Stimulated activated CD4-positive, alpha-beta T cell treated with anti-CD3 and anti-CD28 coated beads, Interleukin-1b, Interleukin-23, amount 100 ng/mL, for 1 hour (primary cell): ENCODE measurements around the gene GHDC.
A peak's percentile ranks its signal among the peaks of the same experiment; 100 is the strongest.
"Not testable (repeated sequence)": the region's sequence is repeated elsewhere in the genome, so short reads cannot be mapped to it uniquely, and the experiment has no call there.

Experiments
- DNase-seq, 2 donors: peaks; one replicate each; pipeline ENCODE4 v3.0.0-alpha.2; 2020; ENCODE audit warnings: low read depth in 2 of 2

The GHDC gene

GRCh38 chr17:42193969-42194899 is at the start of gene GHDC:
GHDC (minus strand) TSS chr17:42194494; CDS start chr17:42193581, 913 bp downstream.
- DNase-seq: peak; percentile 53 to 56

- DNase-seq: no peak
These were observed 49.2 kb upstream of the GHDC start for GRCh38 chr17:42243493-42243982.

GRCh38 chr17:42241871-42242270 is 47.6 kb upstream of the GHDC start:
- no peak for DNase-seq

- not testable (repeated sequence) for DNase-seq
These were observed 46.6 kb upstream of the GHDC start for GRCh38 chr17:42240863-42241262.

- DNase-seq: no peak
These were observed 45.9 kb upstream of the GHDC start for GRCh38 chr17:42240201-42240600.

- not testable (repeated sequence) for DNase-seq
These were observed 45.3 kb upstream of the GHDC start for GRCh38 chr17:42239576-42239975.

- no peak for DNase-seq
These were observed 42.5 kb upstream of the GHDC start for GRCh38 chr17:42236760-42237159.

- no peak for DNase-seq
These were observed 39.7 kb upstream of the GHDC start for GRCh38 chr17:42233994-42234393.

GRCh38 chr17:42233156-42233555 is 38.9 kb upstream of the GHDC start:
- DNase-seq: no peak

- no peak for DNase-seq
These were observed 35.9 kb upstream of the GHDC start for GRCh38 chr17:42230225-42230624.

GRCh38 chr17:42227849-42228700 is 33.8 kb upstream of the GHDC start:
- no peak for DNase-seq

GRCh38 chr17:42225646-42226045 is 31.4 kb upstream of the GHDC start:
- no peak for DNase-seq

- DNase-seq: no peak
These were observed 30.4 kb upstream of the GHDC start for GRCh38 chr17:42224651-42225050.

- peak; percentile 27 to 37 for DNase-seq
These were observed 27.8 kb upstream of the GHDC start for GRCh38 chr17:42221886-42222745.

- DNase-seq: not testable (repeated sequence)
These were observed 25.0 kb upstream of the GHDC start for GRCh38 chr17:42219280-42219679.

- no peak for DNase-seq
These were observed 19.9 kb upstream of the GHDC start for GRCh38 chr17:42214156-42214555.

- no peak for DNase-seq
These were observed 18.1 kb upstream of the GHDC start for GRCh38 chr17:42212382-42212781.

- DNase-seq: not testable (repeated sequence)
These were observed 17.6 kb upstream of the GHDC start for GRCh38 chr17:42211921-42212341.

GRCh38 chr17:42210046-42210445 is 15.8 kb upstream of the GHDC start:
- no peak for DNase-seq

- DNase-seq: not testable (repeated sequence)
These were observed 11.9 kb upstream of the GHDC start for GRCh38 chr17:42206153-42206612.

GRCh38 chr17:42203354-42203753 is 9.1 kb upstream of the GHDC start:
- no peak for DNase-seq
